Calu3 (cell line): ENCODE results near the gene EPG5. TPM values are rescaled to one million over a fixed set of nuclear protein-coding genes. Genes with fewer than 3 reads are reported as not detected.

Experiments
- BruUV-seq: library from RNA; stranded (reverse); fragments of 400-500 nt; replicated peaks from 2 replicates; lab custom pipeline; 2021; lab: Mats Ljungman, UMichigan
- CTCF ChIA-PET: fragments of 300-600 bp; sonication (Branson Sonifier 250); formaldehyde crosslinking; loops from one replicate; lab custom pipeline; 2022; ENCODE audit warnings: antibody characterized with exemption; lab: Charles Lee
- DNase-seq: peaks from one replicate; pipeline ENCODE4 v3.0.0; 2022
- H3K27ac Mint-ChIP-seq: one replicate; pipeline ENCODE4 v1.8.0; 2022; ENCODE audit warnings: mixed read lengths; ENCODE audit not compliant: unreplicated experiment
- H3K27me3 Mint-ChIP-seq: one replicate; pipeline ENCODE4 v1.8.0; 2022; ENCODE audit warnings: mixed read lengths; ENCODE audit not compliant: unreplicated experiment
- H3K36me3 Mint-ChIP-seq: one replicate; pipeline ENCODE4 v1.8.0; 2022; ENCODE audit warnings: mild to moderate bottlenecking, moderate library complexity, mixed read lengths; ENCODE audit not compliant: insufficient read depth, unreplicated experiment
- H3K4me1 Mint-ChIP-seq: one replicate; pipeline ENCODE4 v1.8.0; 2022; ENCODE audit warnings: mild to moderate bottlenecking, low read depth, mixed read lengths; ENCODE audit not compliant: unreplicated experiment
- H3K4me3 Mint-ChIP-seq: one replicate; pipeline ENCODE4 v1.8.0; 2022; ENCODE audit warnings: mild to moderate bottlenecking, low read depth, moderate library complexity, mixed read lengths; ENCODE audit not compliant: unreplicated experiment
- H3K9me3 Mint-ChIP-seq: one replicate; pipeline ENCODE4 v1.8.0; 2022; ENCODE audit warnings: low read depth, mixed read lengths; ENCODE audit not compliant: unreplicated experiment
- intact Hi-C: fragments of 100-400 bp; cut with micrococcal nuclease; formaldehyde crosslinking; loops from one replicate; pipeline ENCODE4 v1.10.0; 2022; ENCODE audit not compliant: unreplicated experiment
- total RNA-seq: library from RNA; stranded (reverse); gene quantifications from 2 replicates; pipeline ENCODE4 v1.2.3, GENCODE V29; 2022
- TF ChIP-seq, protein P1 (sequence below): fragments of 200-600 bp; IDR thresholded peaks from one replicate; pipeline ENCODE4 v1.8.0; 2022; ENCODE audit warnings: antibody characterized with exemption; ENCODE audit not compliant: unreplicated experiment

The EPG5 gene
- total RNA-seq, 1 experiment from 2014 or later, result 25.6 TPM

DNA sequence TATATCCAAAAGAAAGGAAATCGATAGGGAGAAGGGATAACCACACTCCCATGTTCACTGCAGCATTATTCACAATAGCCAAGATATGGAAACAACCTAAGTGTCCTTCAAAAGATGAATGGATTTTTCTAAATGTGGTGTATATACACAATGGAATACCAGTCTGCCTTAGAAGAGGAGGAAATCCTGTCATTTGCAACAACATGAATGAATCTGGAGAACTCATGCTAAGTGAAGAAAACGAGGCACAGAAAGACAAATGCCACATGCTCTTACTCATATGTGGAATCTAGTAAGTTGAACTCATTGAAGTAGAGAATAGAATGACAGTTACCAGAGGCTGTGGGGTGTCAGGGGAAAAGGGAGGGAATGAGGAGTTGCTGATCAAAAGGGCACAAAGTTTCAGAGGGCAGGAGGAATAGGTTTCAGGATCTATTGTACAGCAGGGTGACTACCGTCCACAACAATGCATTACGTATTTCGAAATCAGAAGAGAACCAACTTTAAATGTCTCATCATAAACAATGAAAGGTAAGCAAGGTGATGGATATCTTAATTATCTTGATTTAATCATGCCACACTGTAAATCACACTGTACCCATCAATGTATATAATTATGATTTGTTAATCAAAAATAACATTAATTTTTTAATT is 95.6 kb downstream of the EPG5 start:
- no TSS peak for BruUV-seq
- H3K4me3 Mint-ChIP-seq, result no peak overlapping the region
- CTCF ChIA-PET, result no interaction called here
- no peak overlapping the region for H3K27ac Mint-ChIP-seq
- intact Hi-C loops, result no loop called here
- no peaks in the 10 kb centered on the region for H3K9me3 Mint-ChIP-seq
- H3K36me3 Mint-ChIP-seq, result peaks cover under 1% of the 10 kb centered on the region
- TF ChIP-seq, protein P1, sequence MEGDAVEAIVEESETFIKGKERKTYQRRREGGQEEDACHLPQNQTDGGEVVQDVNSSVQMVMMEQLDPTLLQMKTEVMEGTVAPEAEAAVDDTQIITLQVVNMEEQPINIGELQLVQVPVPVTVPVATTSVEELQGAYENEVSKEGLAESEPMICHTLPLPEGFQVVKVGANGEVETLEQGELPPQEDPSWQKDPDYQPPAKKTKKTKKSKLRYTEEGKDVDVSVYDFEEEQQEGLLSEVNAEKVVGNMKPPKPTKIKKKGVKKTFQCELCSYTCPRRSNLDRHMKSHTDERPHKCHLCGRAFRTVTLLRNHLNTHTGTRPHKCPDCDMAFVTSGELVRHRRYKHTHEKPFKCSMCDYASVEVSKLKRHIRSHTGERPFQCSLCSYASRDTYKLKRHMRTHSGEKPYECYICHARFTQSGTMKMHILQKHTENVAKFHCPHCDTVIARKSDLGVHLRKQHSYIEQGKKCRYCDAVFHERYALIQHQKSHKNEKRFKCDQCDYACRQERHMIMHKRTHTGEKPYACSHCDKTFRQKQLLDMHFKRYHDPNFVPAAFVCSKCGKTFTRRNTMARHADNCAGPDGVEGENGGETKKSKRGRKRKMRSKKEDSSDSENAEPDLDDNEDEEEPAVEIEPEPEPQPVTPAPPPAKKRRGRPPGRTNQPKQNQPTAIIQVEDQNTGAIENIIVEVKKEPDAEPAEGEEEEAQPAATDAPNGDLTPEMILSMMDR, result no peak
- no peaks in the 10 kb centered on the region for H3K4me1 Mint-ChIP-seq
- H3K27me3 Mint-ChIP-seq, result no peaks in the 10 kb centered on the region
- no peak for DNase-seq

DNA sequence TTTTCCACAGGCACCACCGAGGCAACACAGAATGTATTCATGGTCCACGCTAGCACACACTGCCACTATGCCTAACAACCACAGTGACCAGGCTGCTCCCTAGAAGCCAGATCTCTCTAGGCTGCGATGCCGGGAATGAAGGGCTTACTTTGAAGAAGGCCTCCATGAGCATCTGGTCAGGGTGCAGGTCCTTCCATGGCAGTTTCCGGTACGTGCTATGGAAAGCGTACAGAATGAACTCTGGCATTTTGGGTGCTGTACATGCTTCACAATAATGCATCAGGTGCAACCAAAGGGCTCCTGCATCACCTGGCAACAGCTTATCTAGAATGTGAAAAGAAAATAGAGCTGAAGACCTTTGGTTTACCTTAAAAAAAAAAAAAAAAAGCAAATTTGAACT is 96.7 kb downstream of the EPG5 start:
- Mint-ChIP-seq H3K36me3 (peaks cover 8% of the 10 kb centered on the region), H3K9me3 (no peaks in the 10 kb centered on the region), H3K27ac (no peak overlapping the region), H3K4me3 (no peak overlapping the region), H3K4me1 (no peaks in the 10 kb centered on the region), H3K27me3 (no peaks in the 10 kb centered on the region)
- TF ChIP-seq, protein P1, result no peak
- no TSS peak for BruUV-seq
- intact Hi-C loops, result no loop called here
- DNase-seq, result no peak
- CTCF ChIA-PET, result no interaction called here

DNA sequence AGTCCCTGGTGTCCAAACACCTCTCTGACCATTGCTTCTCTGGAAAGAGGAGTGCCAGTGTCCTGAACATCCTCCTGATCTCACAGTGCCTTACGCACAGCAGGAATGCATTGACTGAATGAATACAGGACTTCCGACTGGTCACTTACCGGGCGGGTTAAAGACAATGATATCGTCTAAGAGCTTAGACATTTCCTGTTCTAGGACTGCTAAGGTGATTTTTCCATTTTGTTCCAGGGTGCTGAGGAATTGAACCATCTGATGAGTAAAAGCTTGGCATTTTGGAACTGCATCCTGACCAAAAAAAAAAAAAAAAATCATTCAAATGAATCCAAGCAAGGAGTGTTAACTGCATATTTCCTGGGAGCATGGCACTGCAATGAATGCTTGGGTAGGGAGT is 101.7 kb downstream of the EPG5 start:
- Mint-ChIP-seq H3K27ac (no peak overlapping the region), H3K9me3 (no peaks in the 10 kb centered on the region), H3K27me3 (no peaks in the 10 kb centered on the region), H3K4me3 (no peak overlapping the region), H3K36me3 (peaks cover 18% of the 10 kb centered on the region), H3K4me1 (no peaks in the 10 kb centered on the region)
- TF ChIP-seq, protein P1, result no peak
- CTCF ChIA-PET, result interaction anchor here (0.6 to 0.7 kb wide), 2 partner anchors 134 to 190 kb away, joined by 3 to 11 read pairs; no protein-coding TSS in a partner anchor
- DNase-seq, result no peak
- no TSS peak for BruUV-seq
- intact Hi-C loops, result no loop called here

DNA sequence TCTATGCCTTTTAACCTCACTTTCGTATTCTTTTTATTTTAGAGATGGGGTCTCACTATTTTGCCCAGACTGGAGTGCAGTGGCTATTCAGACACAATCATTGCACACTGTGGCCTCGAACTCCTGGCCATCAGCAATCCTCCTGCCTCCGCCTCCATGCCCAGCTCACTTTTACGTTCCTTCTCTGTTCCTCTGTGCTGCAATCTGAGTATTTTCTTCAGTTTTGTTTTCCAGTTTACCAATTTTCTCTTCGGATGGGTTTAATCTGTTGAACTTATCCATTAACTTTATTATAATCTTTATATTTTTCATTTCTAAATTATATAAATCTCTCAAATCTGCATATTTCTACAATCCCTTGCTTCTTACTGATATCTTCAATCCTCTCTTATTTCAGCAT is 103.0 kb downstream of the EPG5 start:
- Mint-ChIP-seq H3K9me3 (no peaks in the 10 kb centered on the region), H3K4me3 (no peak overlapping the region), H3K27ac (no peak overlapping the region), H3K27me3 (no peaks in the 10 kb centered on the region), H3K4me1 (no peaks in the 10 kb centered on the region), H3K36me3 (peaks cover 22% of the 10 kb centered on the region)
- no peak for DNase-seq
- TF ChIP-seq, protein P1, result no peak
- CTCF ChIA-PET, result no interaction called here
- BruUV-seq, result no TSS peak
- intact Hi-C loops, result no loop called here
